GM10847 (cell line): ENCODE results near the gene IMPG2.

Source experiments
- POLR2A ChIP-seq: IDR thresholded peaks from 2 replicates; pipeline ENCODE4 v1.6.1; 2011; ENCODE audit not compliant: insufficient read length; ENCODE audit errors: extremely low read depth

IMPG2 gene

GRCh38 chr3:101284757-101285156 lies 35.6 kb downstream of the IMPG2 start:
- no peak for TF ChIP-seq POLR2A

GRCh38 chr3:101281521-101282030 lies 38.8 kb downstream of the IMPG2 start:
- no peak for TF ChIP-seq POLR2A

GRCh38 chr3:101279765-101280385 lies 40.5 kb downstream of the IMPG2 start:
- no peak for TF ChIP-seq POLR2A

- no peak for TF ChIP-seq POLR2A
Measured at GRCh38 chr3:101279162-101279561, 41.2 kb downstream of the IMPG2 start.

- no peak for TF ChIP-seq POLR2A
Measured at GRCh38 chr3:101278727-101279126, 41.6 kb downstream of the IMPG2 start.

- no peak for TF ChIP-seq POLR2A
Measured at GRCh38 chr3:101273608-101274007, 46.8 kb downstream of the IMPG2 start.

- no peak for TF ChIP-seq POLR2A
Measured at GRCh38 chr3:101273156-101273555, 47.2 kb downstream of the IMPG2 start.

GRCh38 chr3:101271728-101272127 lies 48.6 kb downstream of the IMPG2 start:
- TF ChIP-seq POLR2A = no peak

GRCh38 chr3:101270149-101270548 lies 50.2 kb downstream of the IMPG2 start:
- no peak for TF ChIP-seq POLR2A

GRCh38 chr3:101268971-101269671 lies 51.3 kb downstream of the IMPG2 start:
- no peak for TF ChIP-seq POLR2A

GRCh38 chr3:101268141-101268540 lies 52.2 kb downstream of the IMPG2 start:
- no peak for TF ChIP-seq POLR2A

- no peak for TF ChIP-seq POLR2A
Measured at GRCh38 chr3:101266566-101266965, 53.8 kb downstream of the IMPG2 start.

- TF ChIP-seq POLR2A = no peak
Measured at GRCh38 chr3:101266071-101266470, 54.3 kb downstream of the IMPG2 start.

- no peak for TF ChIP-seq POLR2A
Measured at GRCh38 chr3:101262393-101263240, 57.8 kb downstream of the IMPG2 start.

- no peak for TF ChIP-seq POLR2A
Measured at GRCh38 chr3:101261506-101261905, 58.9 kb downstream of the IMPG2 start.

- no peak for TF ChIP-seq POLR2A
Measured at GRCh38 chr3:101259485-101260341, 60.7 kb downstream of the IMPG2 start.
